IPS DF 4.7 (cell line): Measurements from ENCODE around the gene PROX2.
A peak's percentile ranks its signal among the peaks of the same experiment; 100 is the strongest.

Experiments used
- DNase-seq: peaks from one replicate; pipeline ENCODE4 v3.0.0-alpha.2; 2013; ENCODE audit warnings: low spot score; ENCODE audit errors: extremely low read depth

PROX2 gene

GRCh38 chr14:74879427-74880182 lies 3.7 kb upstream of the PROX2 start:
- no peak for DNase-seq

- DNase-seq: no peak
These were observed 741 bp downstream of the PROX2 start for GRCh38 chr14:74875204-74875603.

- DNase-seq: no peak
These were observed 4.1 kb downstream of the PROX2 start for GRCh38 chr14:74871819-74872218.

- no peak for DNase-seq
These were observed 7.2 kb downstream of the PROX2 start for GRCh38 chr14:74868739-74869138.

- DNase-seq: no peak
These were observed 8.3 kb downstream of the PROX2 start for GRCh38 chr14:74867673-74868072.

- DNase-seq: no peak
These were observed 9.1 kb downstream of the PROX2 start for GRCh38 chr14:74866708-74867389.

- no peak for DNase-seq
These were observed 10.8 kb downstream of the PROX2 start for GRCh38 chr14:74865156-74865555.

- no peak for DNase-seq
These were observed 11.7 kb downstream of the PROX2 start for GRCh38 chr14:74864198-74864597.

- DNase-seq: no peak
These were observed 12.7 kb downstream of the PROX2 start for GRCh38 chr14:74863274-74863673.

- DNase-seq: no peak
These were observed 14.2 kb downstream of the PROX2 start for GRCh38 chr14:74861734-74862090.

- DNase-seq: peak; percentile 69
These were observed 14.8 kb downstream of the PROX2 start for GRCh38 chr14:74860899-74861733.

GRCh38 chr14:74859757-74860552 lies 16.0 kb downstream of the PROX2 start:
- no peak for DNase-seq

- no peak for DNase-seq
These were observed 17.9 kb downstream of the PROX2 start for GRCh38 chr14:74858022-74858421.

GRCh38 chr14:74856366-74856765 lies 19.6 kb downstream of the PROX2 start:
- DNase-seq: no peak

GRCh38 chr14:74855945-74856344 lies 20.0 kb downstream of the PROX2 start:
- no peak for DNase-seq

GRCh38 chr14:74855021-74855420 lies 20.9 kb downstream of the PROX2 start:
- DNase-seq: no peak

- no peak for DNase-seq
These were observed 22.4 kb downstream of the PROX2 start for GRCh38 chr14:74853581-74853980.

- no peak for DNase-seq
These were observed 22.9 kb downstream of the PROX2 start for GRCh38 chr14:74852922-74853530.

GRCh38 chr14:74848768-74849167 lies 27.2 kb downstream of the PROX2 start:
- DNase-seq: no peak

- DNase-seq: no peak
These were observed 28.8 kb downstream of the PROX2 start for GRCh38 chr14:74846968-74847665.
